Fibroblast of lung (primary cell): ENCODE results near the gene TLR3. TPM values are rescaled to one million over a fixed set of nuclear protein-coding genes. Genes with fewer than 3 reads are reported as not detected.

ENCODE experiments used
- DNase-seq, 2 donors: peaks; one replicate each; pipeline versions ENCODE4 v3.0.0 to v3.0.0-alpha.2; 2010; ENCODE audit warnings: low read depth in 2 of 2
- H2AFZ ChIP-seq: 2 replicates; pipeline ENCODE4 v1.5.1; 2012; ENCODE audit warnings: low read length, control low read depth, inconsistent platforms
- H3K27ac ChIP-seq: 2 replicates; pipeline ENCODE4 v1.5.1; 2011; ENCODE audit warnings: low read length, control low read depth; ENCODE audit not compliant: insufficient read depth
- H3K27me3 ChIP-seq: 2 replicates; pipeline ENCODE4 v1.5.1; 2011; ENCODE audit warnings: mild to moderate bottlenecking, low read length; ENCODE audit not compliant: control insufficient read depth, insufficient read depth
- H3K36me3 ChIP-seq: 2 replicates; pipeline ENCODE4 v1.5.1; 2011; ENCODE audit warnings: low read length; ENCODE audit not compliant: control insufficient read depth, insufficient read depth
- H3K4me1 ChIP-seq: 2 replicates; pipeline ENCODE4 v1.5.1; 2011; ENCODE audit warnings: low read length; ENCODE audit not compliant: control insufficient read depth, insufficient read depth; ENCODE audit errors: extremely low read depth
- H3K4me2 ChIP-seq: 2 replicates; pipeline ENCODE4 v1.5.1; 2011; ENCODE audit warnings: low read length, control low read depth; ENCODE audit not compliant: insufficient read depth; ENCODE audit errors: extremely low read depth
- H3K4me3 ChIP-seq, 4 experiments: fragments of 200-600 bp in 1 of 4; sonication (generic) in 1 of 4; replicated peaks in 1 of 4; 2 replicates each; pipeline ENCODE4 v1.5.1; 2011 to 2016; ENCODE audit warnings: low read length in 4 of 4, low read depth in 3 of 4, mild to moderate bottlenecking in 3 of 4, control low read depth in 2 of 4, inconsistent platforms in 1 of 4, mixed read lengths in 1 of 4; ENCODE audit not compliant: insufficient read depth in 1 of 4; ENCODE audit errors: control extremely low read depth in 1 of 4
- H3K79me2 ChIP-seq: 2 replicates; pipeline ENCODE4 v1.5.1; 2012; ENCODE audit warnings: mild to moderate bottlenecking, low read length, inconsistent platforms; ENCODE audit not compliant: control insufficient read depth, insufficient read depth
- H3K9ac ChIP-seq: 2 replicates; pipeline ENCODE4 v1.5.1; 2011; ENCODE audit warnings: mild to moderate bottlenecking, low read length, control low read depth; ENCODE audit not compliant: insufficient read depth
- H3K9me3 ChIP-seq: 2 replicates; pipeline ENCODE4 v1.5.1; 2012; ENCODE audit warnings: low read depth, low read length; ENCODE audit not compliant: control insufficient read depth, insufficient read depth
- H4K20me1 ChIP-seq: 2 replicates; pipeline ENCODE4 v1.5.1; 2011; ENCODE audit warnings: low read length; ENCODE audit not compliant: control insufficient read depth, insufficient read depth; ENCODE audit errors: extremely low read depth
- CTCF ChIP-seq, 2 donors: IDR thresholded peaks in 1 of 2; conservative IDR thresholded peaks in 1 of 2; 1 replicate in 1 of 2; 2 replicates in 1 of 2; pipeline ENCODE4 v1.5.1; 2011 to 2012; ENCODE audit warnings: low read length in 2 of 2, control low read depth in 1 of 2, inconsistent platforms in 1 of 2, low read depth in 1 of 2, mild to moderate bottlenecking in 1 of 2
- EZH2 ChIP-seq: IDR thresholded peaks from 2 replicates; pipeline ENCODE4 v1.5.1; 2012; ENCODE audit warnings: low read length, control low read depth, mild to moderate bottlenecking; ENCODE audit errors: missing control alignments
- polyA plus RNA-seq, 2 donors: library from polyadenylated mRNA; depleted of rRNA in 1 of 2; stranded (reverse) in 1 of 2; unstranded in 1 of 2; fragments of >200 nt; gene quantifications; 2 replicates each; pipeline ENCODE4 v1.2.1, GENCODE V29; 2011 to 2012; ENCODE audit warnings: missing spikeins in 1 of 2
- total RNA-seq: library from RNA; depleted of rRNA; stranded (reverse); fragments of >200 nt; gene quantifications from 2 replicates; pipeline ENCODE4 v1.2.1, GENCODE V29; 2014

TLR3 gene
- total and polyA plus RNA-seq, 2 donors (not counting 1 experiment from before 2014, with no cell fraction given) = 8.1 to 12.6 TPM

- H3K4me1 ChIP-seq = no peaks in the 10 kb centered on the region
- DNase-seq = no peak
- no peak for TF ChIP-seq EZH2
- no peak for TF ChIP-seq CTCF (conservative IDR thresholded peaks at IDR 0.05 in 1 of 2, IDR thresholded peaks at IDR 0.05 in 1 of 2; ENCODE audit: low read depth in 1 of 2, low read length in 2 of 2)
- no peak overlapping the region for H3K27ac ChIP-seq
- no peaks in the 10 kb centered on the region for H3K9me3 ChIP-seq
- no peak overlapping the region for H3K9ac ChIP-seq
- H3K4me2 ChIP-seq = no peak overlapping the region
- no peaks in the 10 kb centered on the region for H3K27me3 ChIP-seq
- no peak overlapping the region for H2AFZ ChIP-seq
- no peaks in the 10 kb centered on the region for H3K79me2 ChIP-seq
- H4K20me1 ChIP-seq = no peaks in the 10 kb centered on the region
- H3K36me3 ChIP-seq = no peaks in the 10 kb centered on the region
- no peak overlapping the region for H3K4me3 ChIP-seq
Measured at GRCh38 chr4:186097386-186097785, 28.4 kb downstream of the TLR3 start.

- no peak overlapping the region for H2AFZ ChIP-seq
- no peak for DNase-seq
- no peaks in the 10 kb centered on the region for H3K36me3 ChIP-seq
- no peak for TF ChIP-seq CTCF (conservative IDR thresholded peaks at IDR 0.05 in 1 of 2, IDR thresholded peaks at IDR 0.05 in 1 of 2; ENCODE audit: low read depth in 1 of 2, low read length in 2 of 2)
- TF ChIP-seq EZH2 = no peak
- no peaks in the 10 kb centered on the region for H3K4me1 ChIP-seq
- no peak overlapping the region for H3K4me2 ChIP-seq
- no peaks in the 10 kb centered on the region for H3K9me3 ChIP-seq
- no peak overlapping the region for H3K4me3 ChIP-seq
- H4K20me1 ChIP-seq = no peaks in the 10 kb centered on the region
- H3K79me2 ChIP-seq = no peaks in the 10 kb centered on the region
- no peak overlapping the region for H3K27ac ChIP-seq
- no peak overlapping the region for H3K9ac ChIP-seq
- peaks cover 14% of the 10 kb centered on the region for H3K27me3 ChIP-seq
Measured at GRCh38 chr4:186102931-186103330, 34.0 kb downstream of the TLR3 start.

GRCh38 chr4:186104114-186104889 lies 35.3 kb downstream of the TLR3 start, which contains the start of gene FAM149A:
Gene FAM149A (plus strand): TSS chr4:186104704.
- Histone ChIP-seq H3K4me1 (no peaks in the 10 kb centered on the region), H3K27ac (no peak within 1 kb of the TSS), H3K4me2 (peak within 1 kb of the TSS; percentile 23), H3K27me3 (peaks cover 14% of the 10 kb centered on the region), H4K20me1 (no peaks in the 10 kb centered on the region), H2AFZ (no peak within 1 kb of the TSS), H3K4me3 (peak within 1 kb of the TSS in 2 of 4 experiments; percentile 31 to 39), H3K79me2 (no peaks in the 10 kb centered on the region), H3K36me3 (no peaks in the 10 kb centered on the region), H3K9ac (no peak within 1 kb of the TSS), H3K9me3 (no peaks in the 10 kb centered on the region)
- DNase-seq = peak; percentile 1 to 6
- TF ChIP-seq EZH2 = peak; percentile 67
- TF ChIP-seq CTCF (conservative IDR thresholded peaks at IDR 0.05 in 1 of 2, IDR thresholded peaks at IDR 0.05 in 1 of 2; ENCODE audit: low read depth in 1 of 2, low read length in 2 of 2) = no peak
